Head of caudate nucleus (tissue), 42 donors: ENCODE data around the gene ASB4.
"Not testable (repeated sequence)": the region's sequence is repeated elsewhere in the genome, so short reads cannot be mapped to it uniquely, and the experiment has no call there.

Experiments used
- DNase-seq, 42 donors: peaks; one replicate each; pipeline versions ENCODE4 v3.0.0 to v3.0.0-alpha.2; 2020 to 2021; ENCODE audit warnings: mixed read lengths in 7 of 42
- intact Hi-C: fragments of 100-400 bp; cut with DNase I; formaldehyde crosslinking; loops from one replicate; pipeline ENCODE4 v1.15.0; 2022

ASB4 gene

GRCh38 chr7:95545007-95545615 is 59.4 kb downstream of the ASB4 start:
- intact Hi-C loops = loop anchor here (5.0 kb wide), 1 partner anchor 52 kb away; the partner anchor contains the start of gene PDK4
- DNase-seq = peak in 30 of 42 donors; percentile 31 to 85 (median 64)

- DNase-seq = no peak
- intact Hi-C loops = loop anchor here (5.0 kb wide), 1 partner anchor 52 kb away; the partner anchor contains the start of gene PDK4
Observed at GRCh38 chr7:95545673-95546072, 59.9 kb downstream of the ASB4 start.

- intact Hi-C loops = loop anchor here (5.0 kb wide), 1 partner anchor 51 kb away; the partner anchor contains the start of gene PDK4
- no peak for DNase-seq
Observed at GRCh38 chr7:95546647-95547046, 60.9 kb downstream of the ASB4 start.

GRCh38 chr7:95547361-95548348 is 61.9 kb downstream of the ASB4 start:
- intact Hi-C loops = loop anchor here (5.0 kb wide), 1 partner anchor 50 kb away; the partner anchor contains the start of gene PDK4
- DNase-seq = no peak

GRCh38 chr7:95549818-95550529 is 64.2 kb downstream of the ASB4 start:
- peak; percentile 50 to 95 (median 86) for DNase-seq
- intact Hi-C loops = loop anchor here (5.0 kb wide), 1 partner anchor 47 kb away; the partner anchor contains the start of gene PDK4

GRCh38 chr7:95550546-95550945 is 64.8 kb downstream of the ASB4 start:
- DNase-seq = no peak
- intact Hi-C loops = no loop called here

- DNase-seq, intact Hi-C loops: not testable (repeated sequence)
Observed at GRCh38 chr7:95552010-95552926, 66.5 kb downstream of the ASB4 start.

GRCh38 chr7:95553939-95554338 is 68.2 kb downstream of the ASB4 start:
- no peak for DNase-seq
- intact Hi-C loops = no loop called here

GRCh38 chr7:95556777-95557176 is 71.0 kb downstream of the ASB4 start:
- DNase-seq = no peak
- intact Hi-C loops = no loop called here

- intact Hi-C loops = no loop called here
- no peak for DNase-seq
Observed at GRCh38 chr7:95558864-95559263, 73.1 kb downstream of the ASB4 start.

GRCh38 chr7:95560674-95561073 is 74.9 kb downstream of the ASB4 start:
- no peak for DNase-seq
- intact Hi-C loops = no loop called here

GRCh38 chr7:95569720-95570119 is 84.0 kb downstream of the ASB4 start:
- DNase-seq = no peak
- intact Hi-C loops = no loop called here

GRCh38 chr7:95577137-95577536 is 91.4 kb downstream of the ASB4 start:
- intact Hi-C loops = no loop called here
- DNase-seq = no peak

GRCh38 chr7:95578299-95578855 is 92.6 kb downstream of the ASB4 start:
- intact Hi-C loops = no loop called here
- DNase-seq = no peak

- no peak for DNase-seq
- intact Hi-C loops = no loop called here
Observed at GRCh38 chr7:95579318-95579717, 93.6 kb downstream of the ASB4 start.

GRCh38 chr7:95581467-95581866 is 95.7 kb downstream of the ASB4 start:
- DNase-seq = no peak
- intact Hi-C loops = no loop called here

GRCh38 chr7:95582578-95583293 is 97.0 kb downstream of the ASB4 start:
- intact Hi-C loops = no loop called here
- DNase-seq = no peak
